Memory B cell (primary cell): Measurements from ENCODE around the gene TLCD3B.
"Not testable (repeated sequence)": the region's sequence is repeated elsewhere in the genome, so short reads cannot be mapped to it uniquely, and the experiment has no call there.

ENCODE experiments used
- ATAC-seq: fragments of 150-1000 bp; cut with Tn5 transposase; 2 replicates; pipeline ENCODE4 v1.10.0; 2021; ENCODE audit warnings: low read depth, mild to moderate bottlenecking, moderate library complexity
- DNase-seq, 2 donors: peaks; one replicate each; pipeline ENCODE4 v3.0.0; 2022; ENCODE audit warnings: low spot score in 2 of 2
- H3K27ac Mint-ChIP-seq: one replicate; pipeline ENCODE4 v1.8.0; 2022; ENCODE audit warnings: mild to moderate bottlenecking, moderate library complexity, mixed read lengths
- H3K27me3 Mint-ChIP-seq: one replicate; pipeline ENCODE4 v1.8.0; 2022; ENCODE audit warnings: mixed read lengths
- H3K36me3 Mint-ChIP-seq: one replicate; pipeline ENCODE4 v1.8.0; 2022; ENCODE audit warnings: mild to moderate bottlenecking, mixed read lengths
- H3K4me1 Mint-ChIP-seq: one replicate; pipeline ENCODE4 v1.8.0; 2022; ENCODE audit warnings: mixed read lengths
- H3K4me3 Mint-ChIP-seq: one replicate; pipeline ENCODE4 v1.8.0; 2022; ENCODE audit warnings: mild to moderate bottlenecking, moderate library complexity, mixed read lengths
- H3K9me3 Mint-ChIP-seq: one replicate; pipeline ENCODE4 v1.8.0; 2022; ENCODE audit warnings: mixed read lengths

The TLCD3B gene

DNA sequence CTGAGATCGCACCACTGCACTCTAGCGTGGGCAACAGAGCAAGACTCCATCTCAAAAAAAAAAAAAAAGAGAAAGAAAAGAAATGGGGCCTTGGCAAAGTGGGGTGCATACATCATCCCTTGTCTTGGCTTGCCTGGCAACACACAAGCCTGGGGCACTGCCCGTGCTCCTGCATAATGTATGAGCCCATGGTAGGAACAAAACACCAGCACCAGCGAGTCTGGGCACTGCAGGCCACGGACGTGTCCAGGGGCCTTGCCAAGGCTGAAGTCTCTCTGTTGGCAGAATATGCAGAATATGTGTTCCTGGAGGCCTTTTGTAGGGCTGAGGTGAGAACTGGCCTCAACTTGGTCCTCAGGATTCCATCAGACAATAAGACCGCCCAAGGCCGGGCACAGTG is 18.8 kb upstream of the TLCD3B start:
- no peaks in the 10 kb centered on the region for H3K36me3 Mint-ChIP-seq
- H3K27ac Mint-ChIP-seq: no peak overlapping the region
- no peak for ATAC-seq
- no peak for DNase-seq
- peaks cover 9% of the 10 kb centered on the region for H3K27me3 Mint-ChIP-seq
- no peak overlapping the region for H3K4me3 Mint-ChIP-seq
- H3K4me1 Mint-ChIP-seq: peaks cover 10% of the 10 kb centered on the region
- H3K9me3 Mint-ChIP-seq: no peaks in the 10 kb centered on the region

DNA sequence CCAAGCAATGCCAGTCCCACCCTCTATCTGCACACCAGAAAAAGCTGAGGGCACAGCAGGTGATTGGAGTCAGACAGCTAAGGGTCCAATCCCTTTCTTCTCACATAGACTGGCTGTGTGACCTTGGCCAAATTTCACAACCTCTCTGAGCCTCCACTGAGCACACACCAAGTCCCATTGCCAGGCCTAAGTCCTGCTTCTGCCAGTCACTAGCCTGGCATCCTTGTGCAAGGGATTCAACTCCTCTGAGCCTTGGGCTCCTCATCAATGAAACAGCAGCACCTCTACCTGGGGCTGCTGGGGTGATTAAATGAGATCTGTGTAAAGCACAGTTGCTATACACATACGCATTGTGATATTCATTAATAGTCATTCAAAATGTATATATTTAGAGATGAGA is 15.5 kb upstream of the TLCD3B start:
- H3K4me1 Mint-ChIP-seq: peaks cover 6% of the 10 kb centered on the region
- no peaks in the 10 kb centered on the region for H3K9me3 Mint-ChIP-seq
- H3K4me3 Mint-ChIP-seq: no peak overlapping the region
- no peak for ATAC-seq
- H3K36me3 Mint-ChIP-seq: no peaks in the 10 kb centered on the region
- no peak for DNase-seq
- no peak overlapping the region for H3K27ac Mint-ChIP-seq
- peaks cover 8% of the 10 kb centered on the region for H3K27me3 Mint-ChIP-seq

GRCh38 chr16:30046178-30046577 is 15.1 kb upstream of the TLCD3B start:
- H3K27me3 Mint-ChIP-seq: peaks cover 8% of the 10 kb centered on the region
- no peak for DNase-seq
- H3K4me3 Mint-ChIP-seq: no peak overlapping the region
- H3K36me3 Mint-ChIP-seq: no peaks in the 10 kb centered on the region
- peaks cover 6% of the 10 kb centered on the region for H3K4me1 Mint-ChIP-seq
- no peak overlapping the region for H3K27ac Mint-ChIP-seq
- ATAC-seq: no peak
- H3K9me3 Mint-ChIP-seq: no peaks in the 10 kb centered on the region

GRCh38 chr16:30041841-30042240 is 10.8 kb upstream of the TLCD3B start:
- H3K9me3 Mint-ChIP-seq: no peaks in the 10 kb centered on the region
- H3K4me3 Mint-ChIP-seq: no peak overlapping the region
- H3K36me3 Mint-ChIP-seq: no peaks in the 10 kb centered on the region
- no peak for DNase-seq
- H3K27me3 Mint-ChIP-seq: peaks cover 13% of the 10 kb centered on the region
- H3K27ac Mint-ChIP-seq: no peak overlapping the region
- no peak for ATAC-seq
- peaks cover 9% of the 10 kb centered on the region for H3K4me1 Mint-ChIP-seq

DNA sequence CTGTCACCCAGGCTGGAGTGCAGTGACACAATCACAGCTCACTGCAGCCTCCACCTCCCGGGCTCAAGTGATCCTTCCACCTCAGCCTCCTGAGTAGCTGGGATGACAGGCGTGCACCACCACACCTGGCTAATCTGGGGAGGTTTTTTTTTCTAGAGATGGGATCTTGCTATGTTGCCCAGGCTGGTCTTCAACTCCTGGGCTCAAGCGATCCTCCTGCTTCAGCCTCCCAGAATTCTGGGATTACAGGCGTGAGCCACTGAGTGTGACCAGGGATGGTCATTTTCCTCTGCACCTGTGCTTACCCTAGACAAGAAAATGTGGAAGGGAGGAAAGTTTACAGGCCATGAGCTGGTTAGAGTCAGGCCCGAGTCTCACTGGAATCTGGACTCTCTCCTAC is 9.6 kb upstream of the TLCD3B start:
- H3K4me3 Mint-ChIP-seq, DNase-seq, H3K9me3 Mint-ChIP-seq, H3K4me1 Mint-ChIP-seq, H3K36me3 Mint-ChIP-seq, ATAC-seq: not testable (repeated sequence)
- H3K27me3 Mint-ChIP-seq: peaks cover 11% of the 10 kb centered on the region
- H3K27ac Mint-ChIP-seq: peak overlapping the region; percentile 0

- peak; percentile 90 for ATAC-seq
- Mint-ChIP-seq H3K27me3 (peaks cover 12% of the 10 kb centered on the region), H3K4me1 (peaks cover 6% of the 10 kb centered on the region), H3K36me3 (no peaks in the 10 kb centered on the region), H3K4me3 (no peak overlapping the region), H3K27ac (peak overlapping the region; percentile 0), H3K9me3 (no peaks in the 10 kb centered on the region)
- DNase-seq: no peak
Measured at GRCh38 chr16:30040221-30040620, 9.2 kb upstream of the TLCD3B start.

GRCh38 chr16:30033270-30033669 is 2.2 kb upstream of the TLCD3B start:
- H3K4me3 Mint-ChIP-seq: no peak overlapping the region
- peaks cover 11% of the 10 kb centered on the region for H3K4me1 Mint-ChIP-seq
- ATAC-seq: peak; percentile 23
- H3K27me3 Mint-ChIP-seq: peaks cover 36% of the 10 kb centered on the region
- no peak for DNase-seq
- H3K36me3 Mint-ChIP-seq: no peaks in the 10 kb centered on the region
- H3K27ac Mint-ChIP-seq: no peak overlapping the region
- H3K9me3 Mint-ChIP-seq: no peaks in the 10 kb centered on the region

- H3K27ac Mint-ChIP-seq: no peak overlapping the region
- no peaks in the 10 kb centered on the region for H3K36me3 Mint-ChIP-seq
- peaks cover 11% of the 10 kb centered on the region for H3K4me1 Mint-ChIP-seq
- DNase-seq (peak; percentile 61), ATAC-seq (peak; percentile 69)
- peaks cover 44% of the 10 kb centered on the region for H3K27me3 Mint-ChIP-seq
- H3K4me3 Mint-ChIP-seq: no peak overlapping the region
- H3K9me3 Mint-ChIP-seq: no peaks in the 10 kb centered on the region
Measured at GRCh38 chr16:30032083-30032819, 1.2 kb upstream of the TLCD3B start.

GRCh38 chr16:30031477-30031918 is 427 bp upstream of the TLCD3B start:
- peaks cover 52% of the 10 kb centered on the region for H3K27me3 Mint-ChIP-seq
- no peaks in the 10 kb centered on the region for H3K36me3 Mint-ChIP-seq
- H3K4me3 Mint-ChIP-seq: no peak overlapping the region
- ATAC-seq (no peak), DNase-seq (no peak)
- H3K9me3 Mint-ChIP-seq: no peaks in the 10 kb centered on the region
- no peak overlapping the region for H3K27ac Mint-ChIP-seq
- peaks cover 11% of the 10 kb centered on the region for H3K4me1 Mint-ChIP-seq

DNA sequence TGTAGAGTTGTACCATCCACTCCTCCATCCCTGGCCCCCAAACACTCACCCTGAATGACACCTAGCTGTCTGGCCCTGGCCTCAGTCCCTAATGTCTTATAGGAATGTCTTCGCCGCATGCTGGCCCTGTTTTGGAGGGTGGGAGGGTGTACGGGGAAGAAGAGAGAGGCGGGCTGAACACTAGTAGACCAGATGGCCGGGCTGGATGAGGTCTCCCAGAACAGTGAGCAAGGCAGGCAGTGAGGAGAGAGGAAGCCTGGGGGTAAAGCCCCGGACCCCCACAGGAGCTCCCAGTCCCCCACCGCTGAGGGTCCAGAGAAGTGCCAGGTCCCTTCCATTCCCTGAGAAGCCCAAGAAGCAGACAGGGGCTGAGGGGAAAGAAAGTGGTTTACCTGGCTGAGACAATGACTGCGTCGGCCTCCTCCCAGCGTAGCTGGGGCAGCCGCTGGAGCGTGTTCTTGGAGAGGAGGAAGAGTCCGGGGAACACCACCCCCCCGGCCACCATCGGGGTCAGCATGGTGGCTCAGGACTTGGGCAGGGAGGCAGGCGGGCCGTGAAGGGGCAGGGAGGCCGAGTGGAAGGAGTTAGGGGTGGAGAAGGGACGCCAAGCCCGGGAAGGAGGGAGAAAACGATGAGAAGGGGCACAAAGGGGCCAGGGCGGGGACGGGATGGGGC is 923 bp downstream of the TLCD3B start:
- ATAC-seq: no peak
- no peak for DNase-seq
- Mint-ChIP-seq H3K4me1 (peaks cover 16% of the 10 kb centered on the region), H3K36me3 (no peaks in the 10 kb centered on the region), H3K9me3 (no peaks in the 10 kb centered on the region), H3K27ac (no peak overlapping the region), H3K4me3 (no peak overlapping the region), H3K27me3 (peaks cover 47% of the 10 kb centered on the region)

DNA sequence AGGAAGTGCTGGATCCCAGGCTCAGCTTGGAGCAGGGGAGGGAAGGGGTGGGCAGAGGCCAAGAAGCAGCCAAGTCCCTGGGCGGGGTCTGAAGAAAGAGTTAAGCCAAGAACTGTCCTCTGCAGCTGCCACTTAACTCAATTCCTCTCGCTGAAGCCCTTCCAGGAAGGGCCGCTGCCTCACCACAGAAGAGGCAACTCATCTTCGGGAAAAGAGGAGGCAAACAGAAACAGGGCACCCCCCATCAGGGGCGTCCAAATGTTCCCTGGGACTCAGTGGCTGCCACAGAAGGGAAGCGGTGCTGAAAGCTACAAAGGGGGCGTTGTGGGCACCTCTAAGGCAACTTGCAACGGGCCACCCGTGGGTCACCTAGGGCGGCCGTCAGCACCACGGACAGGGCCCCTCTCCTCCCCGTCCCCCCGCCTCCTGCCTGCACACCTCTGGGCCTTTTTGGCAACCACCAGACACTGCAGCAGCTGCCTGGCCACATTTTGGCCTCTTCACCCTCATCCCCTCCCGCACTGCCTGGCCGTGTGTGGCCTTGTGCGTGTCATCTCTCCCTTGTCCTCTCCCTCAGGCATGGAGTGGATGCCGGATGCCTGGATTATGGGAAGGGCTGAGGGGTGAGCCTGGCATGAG is 2.5 kb downstream of the TLCD3B start:
- ATAC-seq (peak; percentile 39), DNase-seq (no peak)
- H3K4me3 Mint-ChIP-seq: no peak overlapping the region

DNA sequence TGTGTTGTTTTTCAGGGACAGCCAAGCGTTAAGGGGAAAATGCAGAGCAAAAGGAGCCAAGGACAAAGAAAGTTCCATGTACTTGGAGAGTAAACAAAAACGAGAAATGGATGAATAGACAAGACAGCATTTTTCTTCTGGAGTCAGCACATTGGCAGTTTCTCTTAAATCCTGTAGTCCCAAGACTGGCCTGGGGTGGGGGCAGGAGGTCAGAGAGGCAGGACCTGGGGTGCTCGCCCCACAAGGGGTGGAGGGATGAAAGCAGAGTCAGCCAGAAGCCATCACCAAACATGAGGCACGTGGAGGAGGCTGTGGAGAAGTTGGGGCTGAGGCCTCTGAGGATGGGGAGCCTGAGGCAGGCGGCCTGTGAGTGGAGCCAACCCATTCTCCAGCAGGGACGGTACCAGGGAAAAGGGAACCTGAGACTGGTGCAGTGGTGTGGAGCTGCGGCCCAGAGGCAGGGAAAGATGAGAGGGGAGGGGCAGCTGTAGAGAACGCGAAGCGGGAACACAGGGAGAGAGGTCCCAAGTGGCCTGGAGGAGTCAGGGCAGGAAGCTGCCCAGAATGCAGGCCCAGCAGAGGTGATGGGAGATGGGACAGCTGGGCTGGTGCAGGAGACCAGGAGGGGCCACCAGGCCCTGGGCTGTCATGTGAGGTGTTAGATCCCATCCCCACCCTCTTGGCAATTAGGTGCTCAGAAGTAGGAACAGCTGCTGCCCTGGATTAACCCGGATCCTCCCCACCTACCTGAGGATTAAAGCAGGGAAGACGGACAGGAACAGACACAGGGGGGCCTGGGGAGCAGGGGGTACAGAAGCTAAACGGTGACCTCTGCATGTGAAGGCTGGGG is 3.3 kb downstream of the TLCD3B start:
- Mint-ChIP-seq H3K9me3 (no peaks in the 10 kb centered on the region), H3K4me1 (peaks cover 16% of the 10 kb centered on the region), H3K36me3 (no peaks in the 10 kb centered on the region), H3K4me3 (no peak overlapping the region), H3K27me3 (peaks cover 45% of the 10 kb centered on the region), H3K27ac (no peak overlapping the region)
- ATAC-seq (no peak), DNase-seq (no peak)

More for the DNA sequence above, 2.5 kb downstream of the TLCD3B start:
- Mint-ChIP-seq H3K9me3 (no peaks in the 10 kb centered on the region), H3K27me3 (peaks cover 45% of the 10 kb centered on the region), H3K4me1 (peaks cover 16% of the 10 kb centered on the region), H3K36me3 (no peaks in the 10 kb centered on the region), H3K27ac (no peak overlapping the region)

- Mint-ChIP-seq H3K27me3 (peaks cover 41% of the 10 kb centered on the region), H3K36me3 (no peaks in the 10 kb centered on the region), H3K4me1 (peaks cover 12% of the 10 kb centered on the region), H3K9me3 (no peaks in the 10 kb centered on the region), H3K4me3 (no peak overlapping the region), H3K27ac (no peak overlapping the region)
- ATAC-seq (no peak), DNase-seq (no peak)
Measured at GRCh38 chr16:30026449-30026848, 4.6 kb downstream of the TLCD3B start.

DNA sequence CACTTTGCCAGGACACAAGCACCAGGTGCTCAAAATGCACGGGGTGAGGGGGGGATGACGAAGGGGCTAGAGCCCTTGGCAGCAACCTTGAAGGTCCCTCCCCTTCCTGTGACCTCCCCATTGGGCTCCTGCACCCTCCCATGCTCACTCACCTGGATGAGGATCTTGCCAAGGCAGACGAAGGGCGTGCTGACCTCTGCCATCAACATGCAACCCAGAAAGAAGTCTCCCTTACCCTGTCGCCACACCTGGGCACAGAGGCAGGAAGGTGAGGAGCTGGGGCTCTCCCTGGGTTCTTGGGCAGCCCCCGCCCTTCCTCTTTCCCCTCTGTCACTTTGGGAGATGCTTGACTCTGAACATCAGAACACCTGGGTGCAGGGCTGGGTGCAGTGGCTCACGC is 5.5 kb downstream of the TLCD3B start:
- no peak for DNase-seq
- no peak overlapping the region for H3K4me3 Mint-ChIP-seq

More for the DNA sequence above, 5.5 kb downstream of the TLCD3B start:
- Mint-ChIP-seq H3K27ac (no peak overlapping the region), H3K4me1 (peaks cover 19% of the 10 kb centered on the region), H3K36me3 (no peaks in the 10 kb centered on the region), H3K9me3 (no peaks in the 10 kb centered on the region), H3K27me3 (peaks cover 38% of the 10 kb centered on the region)
- ATAC-seq: no peak
